ENCODE data around the gene IMMP2L. TPM values are rescaled to one million over a fixed set of nuclear protein-coding genes. Genes with fewer than 3 reads are reported as not detected.

Gene IMMP2L
- total and polyA plus RNA-seq, 2 of the 13 experiments (the other 11 are each of a cell fraction or from before 2014, with no cell fraction given), result 7.8 to 16.9 TPM

- Histone ChIP-seq H3K27me3 (ENCODE audit: control insufficient read depth in 1 of 2, insufficient read depth in 2 of 2, low read length in 2 of 2) (no peaks in the 10 kb centered on the region), H3K79me2 (ENCODE audit: insufficient read depth, low read length) (no peaks in the 10 kb centered on the region), H3K4me2 (ENCODE audit: low read depth, low read length) (no peak overlapping the region), H2AFZ (ENCODE audit: low read length) (no peak overlapping the region), H3K4me1 (ENCODE audit: insufficient read depth, low read length) (no peaks in the 10 kb centered on the region), H3K9me3 (ENCODE audit: low read length) (no peaks in the 10 kb centered on the region), H3K4me3 (replicated peaks in 1 of 3; ENCODE audit: insufficient read depth in 1 of 3, low read depth in 2 of 3, low read length in 3 of 3) (no peak overlapping the region), H3K36me3 (replicated peaks in 1 of 2; ENCODE audit: control insufficient read depth in 1 of 2, insufficient read depth in 2 of 2, low read length in 2 of 2) (no peaks in the 10 kb centered on the region), H4K20me1 (ENCODE audit: insufficient read depth, low read length) (no peaks in the 10 kb centered on the region), H3K27ac (ENCODE audit: extremely low read length, insufficient read depth, low read length) (no peak overlapping the region), H3K9ac (ENCODE audit: insufficient read depth, low read depth, low read length) (no peak overlapping the region)
- BruUV-seq (replicated peaks), result no TSS peak
- ChIA-PET POLR2A (no interaction called here), CTCF (ENCODE audit: low intra/inter-chr PET ratio, low total read pairs) (no interaction called here)
- in situ Hi-C loops (cut with HindIII; ENCODE audit: extremely low pct_ligation_motif_present, low pct_unique_long_range_greater_than_20kb) (no loop called here), intact Hi-C loops (cut with micrococcal nuclease; ENCODE audit: unreplicated experiment) (no loop called here)
- no peak for ATAC-seq
- FAIRE-seq, result no peak
- no peak for DNase-seq (ENCODE audit: low spot score)
- TF ChIP-seq ZNF10 (CRISPR knock-in tag; IDR thresholded peaks at IDR 0.05; ENCODE audit: borderline replicate concordance, low read depth) (no peak), ZNF251 (CRISPR knock-in tag; IDR thresholded peaks at IDR 0.05) (no peak), ZNF234 (CRISPR knock-in tag; conservative IDR thresholded peaks at IDR 0.05) (no peak), NFAT5 (CRISPR knock-in tag; IDR thresholded peaks at IDR 0.05) (no peak), ZSCAN9 (CRISPR knock-in tag; IDR thresholded peaks at IDR 0.05; ENCODE audit: borderline replicate concordance) (no peak), ZNF546 (CRISPR knock-in tag; conservative IDR thresholded peaks at IDR 0.05) (no peak), ZNF484 (CRISPR knock-in tag; IDR thresholded peaks at IDR 0.05; ENCODE audit: borderline replicate concordance, low read depth) (no peak), BHLHE40 (IDR thresholded peaks at IDR 0.05; ENCODE audit: low read length) (no peak), RFX5 (IDR thresholded peaks at IDR 0.05; ENCODE audit: low read depth, low read length) (no peak), ZNF772 (CRISPR knock-in tag; IDR thresholded peaks at IDR 0.05) (no peak)
- TF ChIP-seq, protein P1, sequence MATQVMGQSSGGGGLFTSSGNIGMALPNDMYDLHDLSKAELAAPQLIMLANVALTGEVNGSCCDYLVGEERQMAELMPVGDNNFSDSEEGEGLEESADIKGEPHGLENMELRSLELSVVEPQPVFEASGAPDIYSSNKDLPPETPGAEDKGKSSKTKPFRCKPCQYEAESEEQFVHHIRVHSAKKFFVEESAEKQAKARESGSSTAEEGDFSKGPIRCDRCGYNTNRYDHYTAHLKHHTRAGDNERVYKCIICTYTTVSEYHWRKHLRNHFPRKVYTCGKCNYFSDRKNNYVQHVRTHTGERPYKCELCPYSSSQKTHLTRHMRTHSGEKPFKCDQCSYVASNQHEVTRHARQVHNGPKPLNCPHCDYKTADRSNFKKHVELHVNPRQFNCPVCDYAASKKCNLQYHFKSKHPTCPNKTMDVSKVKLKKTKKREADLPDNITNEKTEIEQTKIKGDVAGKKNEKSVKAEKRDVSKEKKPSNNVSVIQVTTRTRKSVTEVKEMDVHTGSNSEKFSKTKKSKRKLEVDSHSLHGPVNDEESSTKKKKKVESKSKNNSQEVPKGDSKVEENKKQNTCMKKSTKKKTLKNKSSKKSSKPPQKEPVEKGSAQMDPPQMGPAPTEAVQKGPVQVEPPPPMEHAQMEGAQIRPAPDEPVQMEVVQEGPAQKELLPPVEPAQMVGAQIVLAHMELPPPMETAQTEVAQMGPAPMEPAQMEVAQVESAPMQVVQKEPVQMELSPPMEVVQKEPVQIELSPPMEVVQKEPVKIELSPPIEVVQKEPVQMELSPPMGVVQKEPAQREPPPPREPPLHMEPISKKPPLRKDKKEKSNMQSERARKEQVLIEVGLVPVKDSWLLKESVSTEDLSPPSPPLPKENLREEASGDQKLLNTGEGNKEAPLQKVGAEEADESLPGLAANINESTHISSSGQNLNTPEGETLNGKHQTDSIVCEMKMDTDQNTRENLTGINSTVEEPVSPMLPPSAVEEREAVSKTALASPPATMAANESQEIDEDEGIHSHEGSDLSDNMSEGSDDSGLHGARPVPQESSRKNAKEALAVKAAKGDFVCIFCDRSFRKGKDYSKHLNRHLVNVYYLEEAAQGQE (IDR thresholded peaks at IDR 0.05; ENCODE audit: borderline replicate concordance in 1 of 2, low read depth in 1 of 2, low read length in 2 of 2), result no peak
- TF ChIP-seq, protein P2, sequence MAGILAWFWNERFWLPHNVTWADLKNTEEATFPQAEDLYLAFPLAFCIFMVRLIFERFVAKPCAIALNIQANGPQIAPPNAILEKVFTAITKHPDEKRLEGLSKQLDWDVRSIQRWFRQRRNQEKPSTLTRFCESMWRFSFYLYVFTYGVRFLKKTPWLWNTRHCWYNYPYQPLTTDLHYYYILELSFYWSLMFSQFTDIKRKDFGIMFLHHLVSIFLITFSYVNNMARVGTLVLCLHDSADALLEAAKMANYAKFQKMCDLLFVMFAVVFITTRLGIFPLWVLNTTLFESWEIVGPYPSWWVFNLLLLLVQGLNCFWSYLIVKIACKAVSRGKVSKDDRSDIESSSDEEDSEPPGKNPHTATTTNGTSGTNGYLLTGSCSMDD (CRISPR knock-in tag; IDR thresholded peaks at IDR 0.05), result no peak
- WGBS (ENCODE audit: low lambda C conversion rate), result 59% methylated on average over 2 of the region's 2 CpGs
Observed at GRCh38 chr7:111012149-111012548, 550.1 kb downstream of the IMMP2L start.

Data from HepG2 (cell line).